ENCODE measurements around the gene BAIAP2.

The BAIAP2 gene

GRCh38 chr17:81108220-81108619 is 73.3 kb downstream of the BAIAP2 start:
- Histone ChIP-seq H3K36me3 (ENCODE audit: insufficient read depth, low read length) (no peaks in the 10 kb centered on the region), H3K9ac (ENCODE audit: low read depth, low read length, poor library complexity, severe bottlenecking) (no peak overlapping the region), H3K9me2 (replicated peaks; ENCODE audit: low read depth, low read length) (no peaks in the 10 kb centered on the region), H3K9me3 (ENCODE audit: insufficient read depth, low read depth, low read length) (no peaks in the 10 kb centered on the region), H2AFZ (ENCODE audit: low read length) (no peak overlapping the region), H3K27me3 (ENCODE audit: insufficient read depth, low read length, poor library complexity, severe bottlenecking) (no peaks in the 10 kb centered on the region), H4K20me1 (ENCODE audit: insufficient read depth, low read length, poor library complexity, severe bottlenecking) (no peaks in the 10 kb centered on the region), H3K4me2 (ENCODE audit: low read depth, low read length, poor library complexity, severe bottlenecking) (no peak overlapping the region), H3K4me1 (ENCODE audit: insufficient read depth, low read length, poor library complexity, severe bottlenecking) (no peaks in the 10 kb centered on the region), H3K4me3 (ENCODE audit: low read length, poor library complexity, severe bottlenecking) (no peak overlapping the region), H3K79me2 (ENCODE audit: insufficient read depth, low read length) (no peaks in the 10 kb centered on the region), H3F3A (ENCODE audit: low read depth) (no peaks in the 10 kb centered on the region)
- TF ChIP-seq, protein P1, sequence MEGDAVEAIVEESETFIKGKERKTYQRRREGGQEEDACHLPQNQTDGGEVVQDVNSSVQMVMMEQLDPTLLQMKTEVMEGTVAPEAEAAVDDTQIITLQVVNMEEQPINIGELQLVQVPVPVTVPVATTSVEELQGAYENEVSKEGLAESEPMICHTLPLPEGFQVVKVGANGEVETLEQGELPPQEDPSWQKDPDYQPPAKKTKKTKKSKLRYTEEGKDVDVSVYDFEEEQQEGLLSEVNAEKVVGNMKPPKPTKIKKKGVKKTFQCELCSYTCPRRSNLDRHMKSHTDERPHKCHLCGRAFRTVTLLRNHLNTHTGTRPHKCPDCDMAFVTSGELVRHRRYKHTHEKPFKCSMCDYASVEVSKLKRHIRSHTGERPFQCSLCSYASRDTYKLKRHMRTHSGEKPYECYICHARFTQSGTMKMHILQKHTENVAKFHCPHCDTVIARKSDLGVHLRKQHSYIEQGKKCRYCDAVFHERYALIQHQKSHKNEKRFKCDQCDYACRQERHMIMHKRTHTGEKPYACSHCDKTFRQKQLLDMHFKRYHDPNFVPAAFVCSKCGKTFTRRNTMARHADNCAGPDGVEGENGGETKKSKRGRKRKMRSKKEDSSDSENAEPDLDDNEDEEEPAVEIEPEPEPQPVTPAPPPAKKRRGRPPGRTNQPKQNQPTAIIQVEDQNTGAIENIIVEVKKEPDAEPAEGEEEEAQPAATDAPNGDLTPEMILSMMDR (conservative IDR thresholded peaks at IDR 0.05; ENCODE audit: low read length): no peak

- no peaks in the 10 kb centered on the region for H3K27me3 ChIP-seq (ENCODE audit: insufficient read depth, low read length, poor library complexity, severe bottlenecking)
- H3K4me3 ChIP-seq (ENCODE audit: low read length, poor library complexity, severe bottlenecking): no peak overlapping the region
- no peaks in the 10 kb centered on the region for H3K4me1 ChIP-seq (ENCODE audit: insufficient read depth, low read length, poor library complexity, severe bottlenecking)
- H2AFZ ChIP-seq (ENCODE audit: low read length): no peak overlapping the region
- H3K79me2 ChIP-seq (ENCODE audit: insufficient read depth, low read length): no peaks in the 10 kb centered on the region
- no peak overlapping the region for H3K9ac ChIP-seq (ENCODE audit: low read depth, low read length, poor library complexity, severe bottlenecking)
- no peaks in the 10 kb centered on the region for H3K9me2 ChIP-seq (replicated peaks; ENCODE audit: low read depth, low read length)
- no peak overlapping the region for H3K4me2 ChIP-seq (ENCODE audit: low read depth, low read length, poor library complexity, severe bottlenecking)
- no peaks in the 10 kb centered on the region for H3F3A ChIP-seq (ENCODE audit: low read depth)
- TF ChIP-seq, protein P1 (conservative IDR thresholded peaks at IDR 0.05; ENCODE audit: low read length): no peak
- TF ChIP-seq EZH2phosphoT487 (IDR thresholded peaks at IDR 0.05; ENCODE audit: borderline replicate concordance): no peak
- no peaks in the 10 kb centered on the region for H4K20me1 ChIP-seq (ENCODE audit: insufficient read depth, low read length, poor library complexity, severe bottlenecking)
- no peaks in the 10 kb centered on the region for H3K9me3 ChIP-seq (ENCODE audit: insufficient read depth, low read depth, low read length)
- no peaks in the 10 kb centered on the region for H3K36me3 ChIP-seq (ENCODE audit: insufficient read depth, low read length)
Observed at GRCh38 chr17:81109957-81110356, 75.0 kb downstream of the BAIAP2 start.

- H3K9me3 ChIP-seq (ENCODE audit: insufficient read depth, low read depth, low read length): no peaks in the 10 kb centered on the region
- no peak overlapping the region for H3K4me3 ChIP-seq (ENCODE audit: low read length, poor library complexity, severe bottlenecking)
- H3K79me2 ChIP-seq (ENCODE audit: insufficient read depth, low read length): no peaks in the 10 kb centered on the region
- H3K27me3 ChIP-seq (ENCODE audit: insufficient read depth, low read length, poor library complexity, severe bottlenecking): no peaks in the 10 kb centered on the region
- H3K36me3 ChIP-seq (ENCODE audit: insufficient read depth, low read length): no peaks in the 10 kb centered on the region
- H3K9me2 ChIP-seq (replicated peaks; ENCODE audit: low read depth, low read length): no peaks in the 10 kb centered on the region
- no peaks in the 10 kb centered on the region for H3F3A ChIP-seq (ENCODE audit: low read depth)
- TF ChIP-seq EZH2phosphoT487 (IDR thresholded peaks at IDR 0.05; ENCODE audit: borderline replicate concordance): no peak
- TF ChIP-seq, protein P1 (conservative IDR thresholded peaks at IDR 0.05; ENCODE audit: low read length): no peak
- no peaks in the 10 kb centered on the region for H4K20me1 ChIP-seq (ENCODE audit: insufficient read depth, low read length, poor library complexity, severe bottlenecking)
- H3K9ac ChIP-seq (ENCODE audit: low read depth, low read length, poor library complexity, severe bottlenecking): no peak overlapping the region
- no peak overlapping the region for H3K4me2 ChIP-seq (ENCODE audit: low read depth, low read length, poor library complexity, severe bottlenecking)
- H2AFZ ChIP-seq (ENCODE audit: low read length): no peak overlapping the region
- H3K4me1 ChIP-seq (ENCODE audit: insufficient read depth, low read length, poor library complexity, severe bottlenecking): no peaks in the 10 kb centered on the region
Observed at GRCh38 chr17:81110488-81111040, 75.6 kb downstream of the BAIAP2 start.

All from Loucy (cell line).